GM12878 (cell line): Measurements from ENCODE around the gene FOXR1. TPM values are rescaled to one million over a fixed set of nuclear protein-coding genes. Genes with fewer than 3 reads are reported as not detected.

Experiments
- CHD2 ChIP-seq: IDR thresholded peaks from 2 replicates; pipeline ENCODE4 v1.6.1; 2011; ENCODE audit warnings: low read depth, low read length, improper control_type of control experiment, borderline replicate concordance
- E2F8 ChIP-seq: fragments of 450-650 bp; IDR thresholded peaks from 2 replicates; pipeline ENCODE4 v1.6.1; 2018; ENCODE audit warnings: mild to moderate bottlenecking, low read depth, moderate library complexity; ENCODE audit not compliant: partially characterized antibody
- GABPA ChIP-seq: IDR thresholded peaks from 2 replicates; pipeline ENCODE4 v1.6.1; 2014; ENCODE audit warnings: antibody characterized with exemption, low read depth, mild to moderate bottlenecking, inconsistent platforms
- IKZF1 ChIP-seq: fragments of 450-650 bp; conservative IDR thresholded peaks from 2 replicates; pipeline ENCODE4 v1.6.1; 2017; ENCODE audit warnings: antibody characterized with exemption, mild to moderate bottlenecking
- IRF3 ChIP-seq: fragments of 450-650 bp; IDR thresholded peaks from 2 replicates; pipeline ENCODE4 v1.6.1; 2014; ENCODE audit warnings: mild to moderate bottlenecking
- PAX8 ChIP-seq: fragments of 450-650 bp; IDR thresholded peaks from 2 replicates; pipeline ENCODE4 v1.6.1; 2017; ENCODE audit warnings: mild to moderate bottlenecking, moderate library complexity
- POLR2A ChIP-seq: IDR thresholded peaks from 2 replicates; pipeline ENCODE4 v1.6.1; 2011; ENCODE audit warnings: low read depth, mild to moderate bottlenecking, low read length
- RELB ChIP-seq: fragments of 450-650 bp; IDR thresholded peaks from 2 replicates; pipeline ENCODE4 v1.6.1; 2017; ENCODE audit warnings: low read depth, mild to moderate bottlenecking, moderate library complexity
- STAT1 ChIP-seq: fragments of 450-650 bp; conservative IDR thresholded peaks from 2 replicates; pipeline ENCODE4 v1.6.1; 2014; ENCODE audit warnings: antibody characterized with exemption, mild to moderate bottlenecking
- USF2 ChIP-seq: IDR thresholded peaks from 2 replicates; pipeline ENCODE4 v1.6.1; 2011; ENCODE audit warnings: low read depth, low read length, improper control_type of control experiment, borderline replicate concordance
- ZBTB40 ChIP-seq: fragments of 450-650 bp; IDR thresholded peaks from 2 replicates; pipeline ENCODE4 v1.6.1; 2016; ENCODE audit warnings: mild to moderate bottlenecking, moderate library complexity, borderline replicate concordance
- ZNF592 ChIP-seq: fragments of 450-650 bp; IDR thresholded peaks from 2 replicates; pipeline ENCODE4 v1.6.1; 2017; ENCODE audit warnings: mild to moderate bottlenecking, moderate library complexity
- ZZZ3 ChIP-seq: IDR thresholded peaks from 2 replicates; pipeline ENCODE4 v1.6.1; 2011; ENCODE audit warnings: low read depth; ENCODE audit not compliant: control insufficient read depth, insufficient read length
- polyA plus RNA-seq, 11 experiments: library from polyadenylated mRNA; depleted of rRNA in 4 of 11; unstranded in 6 of 11; stranded (reverse) in 5 of 11; fragments of >200 nt; fragmentation: Nextera tagmentation in 4 of 11; fragmentation: Illumina TruSeq in 1 of 11; extraction: Ambion mirVana in 4 of 11; extraction: Trizol in 1 of 11; gene quantifications; 1 replicate in 1 of 11; 2 replicates in 10 of 11; pipeline versions ENCODE4 v1.2.1 to v1.2.3, GENCODE V29; 2011 to 2016; ENCODE audit warnings: inconsistent platforms in 2 of 11, missing spikeins in 2 of 11, low read depth in 1 of 11
- total RNA-seq, 4 experiments: library from RNA; depleted of rRNA in 3 of 4; stranded (reverse); fragments of >200 nt in 3 of 4; fragmentation: Illumina TruSeq in 1 of 4; extraction: Trizol in 1 of 4; gene quantifications; 2 replicates each; pipeline versions ENCODE4 v1.2.1 to v1.2.3, GENCODE V29; 2013 to 2021

The FOXR1 gene
- total and polyA plus RNA-seq, 10 of the 15 experiments (the other 5 are each of a cell fraction or from before 2014, with no cell fraction given) = not detected

- TF ChIP-seq E2F8 (no peak), RELB (peak; percentile 81), ZBTB40 (no peak; the same call in 1 of the 2 replicates), CHD2 (0 out of 2 replicates have a peak, but pooled peaks have one; percentile 27), USF2 (peak; percentile 65), GABPA (no peak), STAT1 (0 out of 2 replicates have a peak, but pooled peaks have one; percentile 79), ZNF592 (peak; percentile 50; the same call in 1 of the 2 replicates), IKZF1 (peak; percentile 81), POLR2A (0 out of 2 replicates have a peak, but pooled peaks have one; percentile 49), IRF3 (no peak), PAX8 (no peak), ZZZ3 (no peak)
These were observed 43.3 kb upstream of the FOXR1 start (continued) for GRCh38 chr11:118928101-118928869.
